ENCODE results near the gene PHGDH. TPM values are rescaled to one million over a fixed set of nuclear protein-coding genes. Genes with fewer than 3 reads are reported as not detected.

PHGDH gene
- total and polyA plus RNA-seq, 2 donors (not counting 1 experiment from before 2014, with no cell fraction given), result 1.2 to 3.9 TPM

GRCh38 chr1:119743776-119744597 lies 32.3 kb downstream of the PHGDH start:
- Histone ChIP-seq H3K27me3 (replicated peaks in 1 of 4; ENCODE audit: control extremely low read depth in 1 of 4, control insufficient read depth in 3 of 4, insufficient read depth in 4 of 4, low read length in 3 of 4) (no peaks in the 10 kb centered on the region), H3K9me3 (ENCODE audit: control extremely low read depth in 1 of 3, control insufficient read depth in 2 of 3, insufficient read depth in 1 of 3, low read length in 2 of 3) (no peaks in the 10 kb centered on the region), H3K79me2 (ENCODE audit: control insufficient read depth, insufficient read depth, low read length) (no peaks in the 10 kb centered on the region), H3K9ac (ENCODE audit: low read length) (no peak overlapping the region), H3K4me3 (ENCODE audit: control extremely low read depth in 1 of 5, extremely low read depth in 1 of 5, insufficient read depth in 1 of 5, low read depth in 2 of 5, low read length in 4 of 5) (no peak overlapping the region), H3K4me1 (ENCODE audit: control insufficient read depth in 2 of 2, insufficient read depth in 2 of 2, low read length in 2 of 2) (peaks cover 0 to 3% of the 10 kb centered on the region in 2 donors), H4K20me1 (ENCODE audit: control insufficient read depth, insufficient read depth, low read length, poor library complexity, severe bottlenecking) (no peaks in the 10 kb centered on the region), H3K4me2 (replicated peaks; ENCODE audit: low read depth, low read length, poor library complexity, severe bottlenecking) (no peak overlapping the region), H2AFZ (ENCODE audit: insufficient read depth, low read depth, low read length, poor library complexity, severe bottlenecking) (peak overlapping the region; percentile 19), H3K36me3 (replicated peaks in 1 of 2; ENCODE audit: control extremely low read depth in 1 of 2, control insufficient read depth in 1 of 2, extremely low read depth in 1 of 2, insufficient read depth in 2 of 2, low read length in 1 of 2) (no peaks in the 10 kb centered on the region), H3K27ac (ENCODE audit: low read length in 2 of 2) (no peak overlapping the region)
- Mint-ChIP-seq H3K4me3 (no peak overlapping the region), H3K27me3 (peaks cover 6% of the 10 kb centered on the region), H3K9me3 (ENCODE audit: insufficient read depth) (no peaks in the 10 kb centered on the region), H3K4me1 (peaks cover 4% of the 10 kb centered on the region), H3K27ac (no peak overlapping the region)
- DNase-seq (peak; percentile 55), ATAC-seq (ENCODE audit: low read depth) (peak; percentile 57)
- TF ChIP-seq CTCF (IDR thresholded peaks at IDR 0.05), result peak; percentile 87
- no peak for TF ChIP-seq EZH2 (IDR thresholded peaks at IDR 0.05; ENCODE audit: borderline replicate concordance, insufficient read depth, low read depth, low read length, poor library complexity, severe bottlenecking)
- 73% methylated on average over 6 of the region's 17 CpGs for WGBS (ENCODE audit: insufficient coverage)
- CTCF ChIA-PET, result interaction anchor here (1.0 to 3.6 kb wide), 13 partner anchors 8 to 90 kb away, joined by 3 to 21 read pairs (median 4); partner anchors contain the start of gene HMGCS2
- intact Hi-C loops (cut with micrococcal nuclease), result loop anchor here (1.0 kb wide), 1 partner anchor 69 kb away; no protein-coding TSS in a partner anchor
- POLR2A ChIA-PET, result no interaction called here

DNA sequence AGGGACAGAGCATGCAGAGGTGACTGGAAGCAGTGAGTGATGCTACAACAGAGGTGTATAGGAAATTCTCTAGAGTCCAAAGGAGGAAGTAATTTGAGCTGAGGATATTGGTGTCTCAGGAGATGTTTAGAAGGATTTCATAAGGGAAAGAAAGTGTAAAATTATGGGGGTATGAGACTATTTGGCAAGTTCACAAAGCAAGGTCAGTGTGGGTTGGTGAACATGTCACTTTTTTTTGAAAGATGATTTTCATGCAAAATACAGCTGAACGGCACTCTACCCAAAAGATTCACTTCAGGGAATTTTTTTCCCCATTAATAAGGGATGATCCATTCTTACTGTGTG lies 32.8 kb downstream of the PHGDH start:
- Histone ChIP-seq H2AFZ (ENCODE audit: insufficient read depth, low read depth, low read length, poor library complexity, severe bottlenecking) (no peak overlapping the region), H3K36me3 (replicated peaks in 1 of 2; ENCODE audit: control extremely low read depth in 1 of 2, control insufficient read depth in 1 of 2, extremely low read depth in 1 of 2, insufficient read depth in 2 of 2, low read length in 1 of 2) (no peaks in the 10 kb centered on the region), H3K27ac (ENCODE audit: low read length in 2 of 2) (no peak overlapping the region), H3K9me3 (ENCODE audit: control extremely low read depth in 1 of 3, control insufficient read depth in 2 of 3, insufficient read depth in 1 of 3, low read length in 2 of 3) (no peaks in the 10 kb centered on the region), H4K20me1 (ENCODE audit: control insufficient read depth, insufficient read depth, low read length, poor library complexity, severe bottlenecking) (no peaks in the 10 kb centered on the region), H3K27me3 (replicated peaks in 1 of 4; ENCODE audit: control extremely low read depth in 1 of 4, control insufficient read depth in 3 of 4, insufficient read depth in 4 of 4, low read length in 3 of 4) (no peaks in the 10 kb centered on the region), H3K79me2 (ENCODE audit: control insufficient read depth, insufficient read depth, low read length) (no peaks in the 10 kb centered on the region), H3K4me3 (ENCODE audit: control extremely low read depth in 1 of 5, extremely low read depth in 1 of 5, insufficient read depth in 1 of 5, low read depth in 2 of 5, low read length in 4 of 5) (no peak overlapping the region), H3K4me2 (replicated peaks; ENCODE audit: low read depth, low read length, poor library complexity, severe bottlenecking) (no peak overlapping the region), H3K9ac (ENCODE audit: low read length) (no peak overlapping the region), H3K4me1 (ENCODE audit: control insufficient read depth in 2 of 2, insufficient read depth in 2 of 2, low read length in 2 of 2) (peaks cover 0 to 3% of the 10 kb centered on the region in 2 donors)
- POLR2A ChIA-PET, result no interaction called here
- intact Hi-C loops (cut with micrococcal nuclease), result loop anchor here (1.0 kb wide), 1 partner anchor 69 kb away; no protein-coding TSS in a partner anchor
- Mint-ChIP-seq H3K9me3 (ENCODE audit: insufficient read depth) (no peaks in the 10 kb centered on the region), H3K27me3 (peaks cover 6% of the 10 kb centered on the region), H3K4me1 (peaks cover 4% of the 10 kb centered on the region), H3K4me3 (no peak overlapping the region), H3K27ac (no peak overlapping the region)
- no peak for ATAC-seq (ENCODE audit: low read depth)
- no CpG with 5 or more reads among the region's 1 CpG for WGBS (ENCODE audit: insufficient coverage)
- DNase-seq, result no peak
- TF ChIP-seq EZH2 (IDR thresholded peaks at IDR 0.05; ENCODE audit: borderline replicate concordance, insufficient read depth, low read depth, low read length, poor library complexity, severe bottlenecking) (no peak), CTCF (IDR thresholded peaks at IDR 0.05) (no peak)
- CTCF ChIA-PET, result interaction anchor here (1.0 to 3.6 kb wide), 8 partner anchors 9 to 38 kb away, joined by 3 to 21 read pairs (median 6); partner anchors contain the start of gene HMGCS2
